Uterus (tissue), 4 donors: Measurements from ENCODE around the gene PDE4D. TPM values are rescaled to one million over a fixed set of nuclear protein-coding genes. Genes with fewer than 3 reads are reported as not detected.

ENCODE experiments used
- DNase-seq, 2 donors: peaks; one replicate each; pipeline ENCODE4 v3.0.0-alpha.2; 2019 to 2020
- H3K27ac ChIP-seq, 2 donors: fragments of 200-600 bp; sonication (generic); 1 replicate in 1 of 2; 2 replicates in 1 of 2; pipeline ENCODE4 v1.5.1; 2016 to 2018
- H3K27me3 ChIP-seq, 2 donors: fragments of 200-600 bp; sonication (generic); one replicate each; pipeline ENCODE4 v1.5.1; 2018 to 2019; ENCODE audit warnings: control low read depth in 1 of 2
- H3K36me3 ChIP-seq, 2 donors: fragments of 200-600 bp; sonication (generic); one replicate each; pipeline ENCODE4 v1.5.1; 2019; ENCODE audit warnings: control low read depth in 1 of 2
- H3K4me1 ChIP-seq, 2 donors: fragments of 200-600 bp; sonication (generic); one replicate each; pipeline ENCODE4 v1.5.1; 2018 to 2019; ENCODE audit warnings: control low read depth in 1 of 2
- H3K4me3 ChIP-seq, 2 donors: fragments of 200-600 bp; sonication (generic); 1 replicate in 1 of 2; 2 replicates in 1 of 2; pipeline ENCODE4 v1.5.1; 2018 to 2019; ENCODE audit warnings: mild to moderate bottlenecking in 1 of 2
- H3K9me3 ChIP-seq, 2 donors: fragments of 200-600 bp; sonication (generic); one replicate each; pipeline ENCODE4 v1.5.1; 2019; ENCODE audit warnings: control low read depth in 1 of 2
- POLR2A ChIP-seq, 2 donors: fragments of 450-650 bp; IDR thresholded peaks; one replicate each; pipeline ENCODE4 v1.6.1; 2016; ENCODE audit warnings: antibody characterized with exemption in 2 of 2, mild to moderate bottlenecking in 1 of 2, moderate library complexity in 1 of 2
- intact Hi-C: fragments of 100-400 bp; cut with DNase I; formaldehyde crosslinking; loops from one replicate; pipeline ENCODE4 v1.15.1; 2023; ENCODE audit warnings: low total_unique reads
- total RNA-seq, 4 donors: library from RNA; depleted of rRNA in 3 of 4; stranded (reverse); fragments of >200 nt in 3 of 4; gene quantifications; one replicate each; pipeline versions ENCODE4 v1.1.0 to v1.2.4, GENCODE V29; 2014 to 2023
- TF ChIP-seq, protein P1 (sequence below), 4 experiments: fragments of 200-600 bp in 2 of 4; fragments of 450-650 bp in 2 of 4; sonication (generic) in 2 of 4; IDR thresholded peaks; one replicate each; pipeline ENCODE4 v1.5.1; 2016 to 2019; ENCODE audit warnings: antibody characterized with exemption in 4 of 4, mild to moderate bottlenecking in 2 of 4, moderate library complexity in 1 of 4
- donor health status: DM: yes; HTN: yes; CAD: no.

PDE4D gene
- total RNA-seq, 4 donors from 2014 or later = 27.1 to 77.0 (median 45.8) TPM

DNA sequence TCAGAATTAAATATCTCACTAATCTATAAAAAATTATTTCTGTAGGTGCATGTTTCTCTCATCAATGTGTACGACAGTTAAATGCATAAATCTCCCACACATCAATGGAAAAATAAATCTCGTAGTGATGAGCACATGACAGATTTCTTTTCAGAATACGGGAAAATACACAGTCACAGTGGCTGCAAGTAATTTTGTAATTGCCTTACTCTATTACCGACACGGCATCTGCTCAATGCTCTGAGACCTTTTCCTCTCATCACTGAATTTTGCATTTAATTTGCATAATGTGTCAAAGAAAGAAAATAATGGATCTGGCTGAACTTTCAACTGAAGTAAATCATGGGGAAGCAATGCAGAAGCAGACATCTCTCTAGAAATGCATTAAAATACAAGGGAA lies 37.2 kb downstream of the PDE4D start:
- no peak for TF ChIP-seq POLR2A (IDR thresholded peaks at IDR 0.05)
- TF ChIP-seq, protein P1, sequence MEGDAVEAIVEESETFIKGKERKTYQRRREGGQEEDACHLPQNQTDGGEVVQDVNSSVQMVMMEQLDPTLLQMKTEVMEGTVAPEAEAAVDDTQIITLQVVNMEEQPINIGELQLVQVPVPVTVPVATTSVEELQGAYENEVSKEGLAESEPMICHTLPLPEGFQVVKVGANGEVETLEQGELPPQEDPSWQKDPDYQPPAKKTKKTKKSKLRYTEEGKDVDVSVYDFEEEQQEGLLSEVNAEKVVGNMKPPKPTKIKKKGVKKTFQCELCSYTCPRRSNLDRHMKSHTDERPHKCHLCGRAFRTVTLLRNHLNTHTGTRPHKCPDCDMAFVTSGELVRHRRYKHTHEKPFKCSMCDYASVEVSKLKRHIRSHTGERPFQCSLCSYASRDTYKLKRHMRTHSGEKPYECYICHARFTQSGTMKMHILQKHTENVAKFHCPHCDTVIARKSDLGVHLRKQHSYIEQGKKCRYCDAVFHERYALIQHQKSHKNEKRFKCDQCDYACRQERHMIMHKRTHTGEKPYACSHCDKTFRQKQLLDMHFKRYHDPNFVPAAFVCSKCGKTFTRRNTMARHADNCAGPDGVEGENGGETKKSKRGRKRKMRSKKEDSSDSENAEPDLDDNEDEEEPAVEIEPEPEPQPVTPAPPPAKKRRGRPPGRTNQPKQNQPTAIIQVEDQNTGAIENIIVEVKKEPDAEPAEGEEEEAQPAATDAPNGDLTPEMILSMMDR (IDR thresholded peaks at IDR 0.05) = no peak
- no peak overlapping the region for H3K4me3 ChIP-seq
- no peak for DNase-seq
- no peaks in the 10 kb centered on the region for H3K4me1 ChIP-seq
- no peaks in the 10 kb centered on the region for H3K27me3 ChIP-seq
- no peak overlapping the region for H3K27ac ChIP-seq
- H3K9me3 ChIP-seq = no peaks in the 10 kb centered on the region
- no peaks in the 10 kb centered on the region for H3K36me3 ChIP-seq
- intact Hi-C loops = no loop called here

DNA sequence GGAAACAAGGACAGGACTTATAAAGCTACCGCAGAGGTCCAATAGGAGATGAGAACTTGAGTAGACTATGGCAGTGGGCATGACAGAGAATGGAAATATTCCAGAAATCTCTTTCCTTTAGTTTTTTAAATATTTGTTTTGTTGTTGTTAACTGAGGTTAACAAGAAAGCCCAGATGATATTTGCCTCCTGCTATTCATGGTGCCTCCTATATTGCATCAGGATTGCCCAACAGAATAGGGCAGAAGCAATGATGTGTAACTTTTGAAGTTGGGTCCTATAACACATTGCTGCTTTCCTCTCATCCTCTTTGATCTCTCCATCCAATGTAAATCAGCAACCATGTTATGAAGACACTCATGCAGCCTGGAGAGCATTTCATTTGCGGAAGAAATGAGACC lies 42.8 kb downstream of the PDE4D start:
- no peak for TF ChIP-seq POLR2A (IDR thresholded peaks at IDR 0.05)
- TF ChIP-seq, protein P1 (IDR thresholded peaks at IDR 0.05) = no peak
- Histone ChIP-seq H3K4me1 (no peaks in the 10 kb centered on the region), H3K36me3 (no peaks in the 10 kb centered on the region), H3K9me3 (no peaks in the 10 kb centered on the region), H3K27me3 (no peaks in the 10 kb centered on the region), H3K27ac (no peak overlapping the region), H3K4me3 (no peak overlapping the region)
- intact Hi-C loops = no loop called here
- DNase-seq = no peak

DNA sequence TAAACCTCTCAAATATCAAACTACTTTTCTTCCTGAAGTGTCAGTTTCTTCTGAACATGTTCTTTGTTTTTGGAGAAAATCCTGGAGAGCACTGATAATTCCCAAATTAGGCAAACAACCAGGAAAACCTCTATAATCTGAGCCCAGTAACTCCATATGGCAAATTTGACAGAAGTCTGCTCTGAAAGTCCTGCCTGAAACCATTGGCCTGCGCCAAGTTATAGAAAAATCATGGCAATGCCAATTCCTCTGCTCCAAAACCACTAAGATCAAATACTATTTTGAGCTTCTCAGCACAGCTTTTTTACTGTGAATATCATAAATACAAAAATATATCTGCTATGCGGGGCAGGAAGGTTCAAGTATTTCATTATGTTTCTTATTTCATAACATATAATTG lies 45.9 kb downstream of the PDE4D start:
- no peak for DNase-seq
- Histone ChIP-seq H3K9me3 (no peaks in the 10 kb centered on the region), H3K36me3 (no peaks in the 10 kb centered on the region), H3K4me1 (no peaks in the 10 kb centered on the region), H3K4me3 (no peak overlapping the region), H3K27ac (no peak overlapping the region), H3K27me3 (no peaks in the 10 kb centered on the region)
- TF ChIP-seq POLR2A (IDR thresholded peaks at IDR 0.05) = no peak
- TF ChIP-seq, protein P1 (IDR thresholded peaks at IDR 0.05) = no peak
- intact Hi-C loops = no loop called here

DNA sequence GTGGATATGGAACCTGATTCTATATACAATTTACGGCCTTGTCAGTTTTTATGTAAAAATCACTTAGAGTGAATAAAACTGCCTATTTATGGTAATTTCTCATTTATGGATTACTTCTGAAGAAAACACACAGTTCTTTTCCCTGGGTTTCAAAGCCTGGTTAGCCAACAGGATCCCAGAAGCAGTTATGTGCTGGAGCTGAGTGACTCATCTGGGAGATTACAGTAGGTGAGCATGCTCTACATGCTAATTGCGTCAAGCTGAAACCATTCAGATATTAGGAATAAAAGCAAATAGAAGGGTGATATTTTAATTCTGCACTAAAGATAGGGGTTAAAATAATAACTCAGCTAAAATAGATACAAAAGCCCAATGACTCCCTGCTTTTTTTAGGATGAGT lies 47.8 kb downstream of the PDE4D start:
- TF ChIP-seq, protein P1 (IDR thresholded peaks at IDR 0.05) = no peak
- no peak for TF ChIP-seq POLR2A (IDR thresholded peaks at IDR 0.05)
- intact Hi-C loops = no loop called here
- H3K27me3 ChIP-seq = no peaks in the 10 kb centered on the region
- no peaks in the 10 kb centered on the region for H3K9me3 ChIP-seq
- no peaks in the 10 kb centered on the region for H3K4me1 ChIP-seq
- H3K27ac ChIP-seq = no peak overlapping the region
- DNase-seq = no peak
- no peaks in the 10 kb centered on the region for H3K36me3 ChIP-seq
- no peak overlapping the region for H3K4me3 ChIP-seq

DNA sequence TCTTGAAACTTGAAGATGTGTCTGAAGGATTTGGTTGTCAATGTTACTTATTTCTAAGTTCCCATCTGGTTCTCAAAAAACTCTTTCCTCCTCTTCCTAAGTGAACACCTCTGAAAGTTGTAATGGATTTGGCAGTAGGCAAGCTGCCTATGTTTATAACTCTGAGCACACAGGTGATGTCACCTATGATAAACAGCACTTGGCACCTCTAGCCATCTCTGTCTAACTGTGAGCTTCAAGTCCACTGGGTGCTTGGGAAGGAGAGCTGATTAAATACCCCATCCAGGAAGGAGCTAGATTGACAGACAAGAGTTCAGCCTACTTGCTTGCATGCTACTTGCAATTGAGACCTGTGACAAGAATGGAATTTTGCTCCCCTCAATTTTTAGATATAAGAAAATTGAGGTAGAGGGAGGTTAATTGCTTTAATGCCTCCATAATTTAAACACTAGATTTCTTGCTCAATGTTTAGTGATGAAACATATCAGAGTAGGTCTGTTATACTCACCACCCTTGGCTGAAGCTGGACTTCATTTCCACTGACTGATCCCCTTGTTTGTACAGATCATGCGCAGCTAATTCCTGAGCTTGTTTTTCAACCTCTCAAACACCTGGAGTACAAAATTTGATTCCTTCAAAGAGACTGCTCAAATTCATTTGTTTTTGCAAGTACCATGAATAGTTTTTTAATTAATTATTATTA lies 49.9 kb downstream of the PDE4D start:
- TF ChIP-seq, protein P1 (IDR thresholded peaks at IDR 0.05) = no peak
- TF ChIP-seq POLR2A (IDR thresholded peaks at IDR 0.05) = no peak
- Histone ChIP-seq H3K27ac (no peak overlapping the region), H3K4me1 (no peaks in the 10 kb centered on the region), H3K9me3 (no peaks in the 10 kb centered on the region), H3K36me3 (no peaks in the 10 kb centered on the region), H3K4me3 (no peak overlapping the region), H3K27me3 (no peaks in the 10 kb centered on the region)
- no peak for DNase-seq
- intact Hi-C loops = no loop called here
